Activated CD4-positive, alpha-beta T cell treated with anti-CD3 and anti-CD28 coated beads, Interleukin-10, Interleukin-2, amounts not matched to agents 100 ng/mL and 50 ng/mL, durations not matched to agents 16 hours and 8 hours (primary cell): ENCODE measurements around the gene SMYD3.
A peak's percentile ranks its signal among the peaks of the same experiment; 100 is the strongest.

Experiments used
- DNase-seq: peaks from one replicate; pipeline ENCODE4 v3.0.0-alpha.2; 2020

Gene SMYD3

GRCh38 chr1:246462986-246463385 is 44.1 kb downstream of the SMYD3 start:
- DNase-seq: no peak

- no peak for DNase-seq
Measured at GRCh38 chr1:246460406-246460805, 46.7 kb downstream of the SMYD3 start.

GRCh38 chr1:246459221-246459620 is 47.9 kb downstream of the SMYD3 start:
- no peak for DNase-seq

- no peak for DNase-seq
Measured at GRCh38 chr1:246455476-246455875, 51.6 kb downstream of the SMYD3 start.

- no peak for DNase-seq
Measured at GRCh38 chr1:246454655-246455054, 52.4 kb downstream of the SMYD3 start.

GRCh38 chr1:246450611-246451251 is 56.3 kb downstream of the SMYD3 start:
- DNase-seq: peak; percentile 25

- no peak for DNase-seq
Measured at GRCh38 chr1:246448373-246448772, 58.7 kb downstream of the SMYD3 start.

- DNase-seq: no peak
Measured at GRCh38 chr1:246447501-246447900, 59.6 kb downstream of the SMYD3 start.

- no peak for DNase-seq
Measured at GRCh38 chr1:246445503-246445902, 61.6 kb downstream of the SMYD3 start.

- DNase-seq: no peak
Measured at GRCh38 chr1:246444617-246445016, 62.5 kb downstream of the SMYD3 start.

- DNase-seq: no peak
Measured at GRCh38 chr1:246437961-246438360, 69.1 kb downstream of the SMYD3 start.

- DNase-seq: no peak
Measured at GRCh38 chr1:246435421-246436041, 71.5 kb downstream of the SMYD3 start.

GRCh38 chr1:246434335-246434734 is 72.7 kb downstream of the SMYD3 start:
- DNase-seq: no peak

GRCh38 chr1:246428542-246429308 is 78.4 kb downstream of the SMYD3 start:
- peak; percentile 91 for DNase-seq

GRCh38 chr1:246427611-246428010 is 79.5 kb downstream of the SMYD3 start:
- peak; percentile 23 for DNase-seq

- DNase-seq: no peak
Measured at GRCh38 chr1:246425895-246426294, 81.2 kb downstream of the SMYD3 start.

GRCh38 chr1:246425139-246425794 is 81.8 kb downstream of the SMYD3 start:
- DNase-seq: no peak

GRCh38 chr1:246420300-246420699 is 86.8 kb downstream of the SMYD3 start:
- no peak for DNase-seq

GRCh38 chr1:246418565-246419312 is 88.3 kb downstream of the SMYD3 start:
- DNase-seq: no peak

GRCh38 chr1:246417813-246418564 is 89.1 kb downstream of the SMYD3 start:
- DNase-seq: peak; percentile 7

- peak; percentile 53 for DNase-seq
Measured at GRCh38 chr1:246417152-246417812, 89.8 kb downstream of the SMYD3 start.
